ENCODE data around the gene RASSF8.

GRCh38 chr12:26113181-26113654 is 154.7 kb downstream of the RASSF8 start:
- TF ChIP-seq GATA2 (IDR thresholded peaks at IDR 0.05; ENCODE audit: low read depth, low read length) = no peak
- TF ChIP-seq GATA3 (IDR thresholded peaks at IDR 0.05; ENCODE audit: low read depth, low read length) = no peak
